ENCODE results near the gene NPAS2. TPM values are rescaled to one million over a fixed set of nuclear protein-coding genes. Genes with fewer than 3 reads are reported as not detected.

The NPAS2 gene
- total and polyA plus RNA-seq, 2 of the 8 experiments (the other 6 are each of a cell fraction or from before 2014, with no cell fraction given), result 1.8 to 1.9 TPM

GRCh38 chr2:100884145-100884621 lies 64.2 kb downstream of the NPAS2 start:
- CTCF ChIA-PET (ENCODE audit: partially characterized antibody), result interaction anchor here (0.6 to 1.7 kb wide), 2 partner anchors 28 to 278 kb away, joined by 3 to 5 read pairs; no protein-coding TSS in a partner anchor
- Histone ChIP-seq H3K23ac (ENCODE audit: insufficient read length) (no peak overlapping the region), H3K23me2 (ENCODE audit: low read depth, low read length) (no peaks in the 10 kb centered on the region), H4K5ac (ENCODE audit: insufficient read length, low read depth, low read length) (no peak overlapping the region), H3K4me2 (ENCODE audit: insufficient read depth in 1 of 2, low read depth in 2 of 2, low read length in 2 of 2) (no peak overlapping the region), H3K4ac (replicated peaks; ENCODE audit: insufficient read length, low read depth, low read length) (no peak overlapping the region), H3K18ac (ENCODE audit: extremely low read depth, low read length) (no peak overlapping the region), H3K14ac (ENCODE audit: insufficient read length) (no peak overlapping the region), H3K36me3 (ENCODE audit: control insufficient read depth in 2 of 4, insufficient read depth in 4 of 4, low read length in 3 of 4) (no peaks in the 10 kb centered on the region), H2BK20ac (ENCODE audit: low read length) (no peak overlapping the region), H3K4me1 (replicated peaks in 1 of 4; ENCODE audit: control insufficient read depth in 3 of 4, insufficient read depth in 4 of 4, low read length in 3 of 4) (peaks cover 1 to 19% (median 12%) of the 10 kb centered on the region in 4 experiments; a peak in 6 of 7 replicates), H2BK120ac (replicated peaks; ENCODE audit: low read depth, low read length) (no peak overlapping the region), H2BK5ac (ENCODE audit: low read depth, low read length) (no peak overlapping the region), H3K9me3 (ENCODE audit: insufficient read depth in 2 of 2, low read depth in 1 of 2, low read length in 1 of 2) (no peaks in the 10 kb centered on the region), H3K4me3 (ENCODE audit: extremely low read depth in 1 of 4, insufficient read depth in 2 of 4, low read depth in 3 of 4, low read length in 4 of 4) (no peak overlapping the region), H3K27me3 (replicated peaks in 1 of 4; ENCODE audit: control insufficient read depth in 3 of 4, extremely low read depth in 1 of 4, insufficient read depth in 3 of 4, low read length in 3 of 4) (no peaks in the 10 kb centered on the region; a peak in 1 of 7 replicates), H3K79me2 (ENCODE audit: control insufficient read depth in 1 of 2, insufficient read depth in 2 of 2, low read length in 2 of 2) (no peaks in the 10 kb centered on the region), H4K91ac (replicated peaks; ENCODE audit: insufficient read length, low read length) (no peak overlapping the region), H2AFZ (ENCODE audit: low read length) (no peak overlapping the region), H3K56ac (replicated peaks; ENCODE audit: insufficient read length, low read depth, low read length) (no peak overlapping the region), H4K8ac (ENCODE audit: extremely low read depth, insufficient read depth, low read length) (no peak overlapping the region), H4K20me1 (replicated peaks in 1 of 2; ENCODE audit: control insufficient read depth in 1 of 2, insufficient read depth in 2 of 2, low read length in 2 of 2) (no peaks in the 10 kb centered on the region), H2AK5ac (ENCODE audit: low read depth, low read length) (no peak overlapping the region), H3K79me1 (ENCODE audit: low read depth, low read length) (no peaks in the 10 kb centered on the region), H2BK12ac (ENCODE audit: low read depth, low read length) (peak overlapping the region; percentile 45; the same call in 1 of the 2 replicates), H2BK15ac (ENCODE audit: low read length) (0 out of 2 replicates have a peak overlapping the region, but pooled peaks have one; percentile 83), H3K9ac (replicated peaks in 1 of 4; ENCODE audit: extremely low read depth in 1 of 4, low read depth in 3 of 4, low read length in 3 of 4) (no peak overlapping the region), H3K27ac (ENCODE audit: low read depth, low read length) (no peak overlapping the region)
- DNase-seq (ENCODE audit: low read depth in 1 of 2, low spot score in 2 of 2), result no peak
- FAIRE-seq, result no peak
- no peak for TF ChIP-seq SAP30 (IDR thresholded peaks at IDR 0.05; ENCODE audit: insufficient read depth, insufficient replicate concordance, low read length)
- no peak for TF ChIP-seq SIN3A (conservative IDR thresholded peaks at IDR 0.05 in 1 of 2, IDR thresholded peaks at IDR 0.05 in 1 of 2; ENCODE audit: low read depth in 1 of 2, low read length in 2 of 2)
- TF ChIP-seq POU5F1 (IDR thresholded peaks at IDR 0.05; ENCODE audit: low read depth, low read length), result no peak
- TF ChIP-seq HDAC6 (IDR thresholded peaks at IDR 0.05; ENCODE audit: low read depth, low read length), result no peak
- 93% methylated on average over 3 of the region's 3 CpGs; no CpG with 5 or more reads in 1 of the 2 experiments for WGBS, 2 experiments (ENCODE audit: extremely low coverage in 1 of 2, insufficient coverage in 1 of 2, insufficient read length in 1 of 2, insufficient replicate concordance in 2 of 2, low coverage in 1 of 2, low lambda C conversion rate in 2 of 2, missing lambda C conversion rate in 1 of 2)
- POLR2A ChIA-PET (ENCODE audit: partially characterized antibody), result no interaction called here

All from H1 (cell line).